HT1080 (cell line): ENCODE data around the gene EIF2S3B. TPM values are rescaled to one million over a fixed set of nuclear protein-coding genes. Genes with fewer than 3 reads are reported as not detected.

Experiments used
- DNase-seq: peaks from one replicate; pipeline ENCODE4 v3.0.0-alpha.2; 2015; ENCODE audit warnings: low read depth
- small RNA-seq: library from RNA; depleted of rRNA; stranded (forward); fragments of <200 nt; gene quantifications from one replicate; pipeline ENCODE3, GENCODE V24; 2014
- total RNA-seq: library from RNA; depleted of rRNA; stranded (reverse); fragments of >200 nt; shearing (Covaris generic); gene quantifications from 2 replicates; pipeline ENCODE4 v1.2.3, GENCODE V29; 2014; rRNA removed

EIF2S3B gene
- total RNA-seq, 1 experiment from 2014 or later, result 1.4 TPM

- DNase-seq, result no peak
These were observed 48.6 kb downstream of the EIF2S3B start for GRCh38 chr12:10554228-10554755.

- no peak for DNase-seq
These were observed 49.2 kb downstream of the EIF2S3B start for GRCh38 chr12:10554756-10555481.

- DNase-seq, result no peak
These were observed 51.6 kb downstream of the EIF2S3B start for GRCh38 chr12:10557329-10557728.

- DNase-seq, result no peak
These were observed 52.1 kb downstream of the EIF2S3B start for GRCh38 chr12:10557766-10558165.

Small RNA genes lying within 50 kb of the gene (small RNA-seq; reads per million reads assigned to genes)
- not detected for gene SLC25A39P2

Other genes with a start within 250 kb of the EIF2S3B start
- gene KLRD1, start 198.0 kb upstream of the EIF2S3B start, total RNA-seq, result under 0.01 TPM in 1 of 2 replicates, not detected in the other
- not detected in 2 replicates for gene KLRK1, start 115.8 kb upstream of the EIF2S3B start, total RNA-seq
- not detected in 2 replicates for gene KLRC4, start 96.1 kb upstream of the EIF2S3B start, total RNA-seq
- not detected in 2 replicates for gene KLRC3, start 85.3 kb upstream of the EIF2S3B start, total RNA-seq
- gene KLRC2, start 69.9 kb upstream of the EIF2S3B start, total RNA-seq, result not detected in 2 replicates
- gene KLRC1, start 52.5 kb upstream of the EIF2S3B start, total RNA-seq, result 0.71 TPM in 1 of 2 replicates, not detected in the other
- gene MAGOHB, start 107.7 kb downstream of the EIF2S3B start, total RNA-seq, result 86.5 and 97.5 TPM in 2 replicates
- gene STYK1, start 168.2 kb downstream of the EIF2S3B start, total RNA-seq, result 0.69 and 1.4 TPM in 2 replicates
- 135 and 190 TPM in 2 replicates for gene YBX3, start 217.4 kb downstream of the EIF2S3B start, total RNA-seq